Lower leg skin (tissue), 3 donors: Measurements from ENCODE around the gene ASIC2.

ENCODE experiments used
- POLR2A ChIP-seq, 2 donors: fragments of 450-650 bp; IDR thresholded peaks; one replicate each; pipeline ENCODE4 v1.6.1; 2016 to 2017; ENCODE audit warnings: antibody characterized with exemption in 2 of 2, mild to moderate bottlenecking in 1 of 2, moderate library complexity in 1 of 2
- TF ChIP-seq, protein P1 (sequence below), 3 donors: fragments of 450-650 bp; IDR thresholded peaks; one replicate each; pipeline ENCODE4 v1.5.1; 2016; ENCODE audit warnings: antibody characterized with exemption in 3 of 3, mild to moderate bottlenecking in 3 of 3, moderate library complexity in 2 of 3

DNA sequence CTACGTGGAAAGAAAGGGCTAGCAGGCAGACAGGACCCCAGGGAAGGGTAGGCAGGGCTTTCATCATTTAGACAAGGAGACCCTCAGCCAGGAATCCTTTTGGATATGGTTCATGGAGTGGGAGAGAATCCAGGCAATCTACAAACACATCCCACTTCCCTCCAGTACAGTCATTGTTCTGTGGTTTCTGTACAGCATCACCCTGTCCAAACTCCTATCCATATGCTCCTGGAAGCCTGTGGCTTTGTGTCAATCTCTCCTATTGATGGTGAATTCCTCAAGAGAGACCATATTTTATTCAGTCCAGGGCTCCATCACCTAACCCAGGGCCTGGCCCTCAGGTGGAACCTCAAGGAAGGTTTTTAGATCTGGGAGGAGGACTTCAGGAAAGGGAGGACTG lies 202.3 kb downstream of the ASIC2 start:
- TF ChIP-seq, protein P1, sequence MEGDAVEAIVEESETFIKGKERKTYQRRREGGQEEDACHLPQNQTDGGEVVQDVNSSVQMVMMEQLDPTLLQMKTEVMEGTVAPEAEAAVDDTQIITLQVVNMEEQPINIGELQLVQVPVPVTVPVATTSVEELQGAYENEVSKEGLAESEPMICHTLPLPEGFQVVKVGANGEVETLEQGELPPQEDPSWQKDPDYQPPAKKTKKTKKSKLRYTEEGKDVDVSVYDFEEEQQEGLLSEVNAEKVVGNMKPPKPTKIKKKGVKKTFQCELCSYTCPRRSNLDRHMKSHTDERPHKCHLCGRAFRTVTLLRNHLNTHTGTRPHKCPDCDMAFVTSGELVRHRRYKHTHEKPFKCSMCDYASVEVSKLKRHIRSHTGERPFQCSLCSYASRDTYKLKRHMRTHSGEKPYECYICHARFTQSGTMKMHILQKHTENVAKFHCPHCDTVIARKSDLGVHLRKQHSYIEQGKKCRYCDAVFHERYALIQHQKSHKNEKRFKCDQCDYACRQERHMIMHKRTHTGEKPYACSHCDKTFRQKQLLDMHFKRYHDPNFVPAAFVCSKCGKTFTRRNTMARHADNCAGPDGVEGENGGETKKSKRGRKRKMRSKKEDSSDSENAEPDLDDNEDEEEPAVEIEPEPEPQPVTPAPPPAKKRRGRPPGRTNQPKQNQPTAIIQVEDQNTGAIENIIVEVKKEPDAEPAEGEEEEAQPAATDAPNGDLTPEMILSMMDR (IDR thresholded peaks at IDR 0.05), result no peak
- TF ChIP-seq POLR2A (IDR thresholded peaks at IDR 0.05), result no peak
